Large intestine (tissue), 3 donors: ENCODE data around the gene LCOR. TPM values are rescaled to one million over a fixed set of nuclear protein-coding genes. Genes with fewer than 3 reads are reported as not detected.

Source experiments
- DNase-seq, 2 donors: peaks; one replicate each; pipeline versions ENCODE4 v3.0.0 to v3.0.0-alpha.2; 2013
- H3K27ac ChIP-seq: one replicate; pipeline ENCODE4 v1.5.1; 2013; ENCODE audit warnings: low read length
- H3K27me3 ChIP-seq: 2 replicates; pipeline ENCODE4 v1.6.1; 2013; ENCODE audit warnings: low read length; ENCODE audit not compliant: control insufficient read depth, insufficient read depth
- H3K36me3 ChIP-seq: 2 replicates; pipeline ENCODE4 v1.6.1; 2013; ENCODE audit warnings: low read length; ENCODE audit not compliant: control insufficient read depth, insufficient read depth
- H3K4me1 ChIP-seq: one replicate; pipeline ENCODE4 v1.6.1; 2013; ENCODE audit warnings: low read length; ENCODE audit not compliant: control insufficient read depth, insufficient read depth
- H3K4me3 ChIP-seq: one replicate; pipeline ENCODE4 v1.5.1; 2013; ENCODE audit warnings: low read length
- H3K9me3 ChIP-seq: one replicate; pipeline ENCODE4 v1.6.1; 2013; ENCODE audit warnings: mild to moderate bottlenecking, low read depth, low read length, moderate library complexity; ENCODE audit not compliant: control insufficient read depth
- WGBS: methylation state at CpG from one replicate; pipeline ENCODE4 v1.1.5; 2013; ENCODE audit warnings: low lambda C conversion rate; ENCODE audit not compliant: insufficient coverage; 5-methylcytosine and 5-hydroxymethylcytosine counted together
- polyA plus RNA-seq: library from polyadenylated mRNA; unstranded; fragments of 120-200 nt; gene quantifications from one replicate; pipeline ENCODE4 v1.2.1, GENCODE V29; 2013

Gene LCOR
- polyA plus RNA-seq, 1 donor = 46.1 TPM

DNA sequence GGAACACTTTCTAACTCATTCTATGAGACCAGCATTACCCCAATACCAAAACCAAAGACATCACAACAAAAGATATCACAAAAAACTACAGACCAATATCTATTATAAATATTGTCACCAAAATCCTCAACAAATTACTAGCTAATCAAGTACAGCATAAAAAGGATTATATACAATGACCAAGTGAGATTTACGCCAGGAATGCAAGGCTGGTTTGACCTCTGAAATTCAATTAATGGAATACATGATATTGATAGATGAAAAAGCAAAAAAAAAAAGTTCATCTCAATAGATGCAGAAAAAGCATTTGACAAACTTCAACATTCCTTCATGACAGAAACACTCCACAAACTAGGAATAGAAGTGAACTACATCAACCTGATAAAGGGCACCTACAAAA, 175.3 kb downstream of the LCOR start:
- Histone ChIP-seq H3K27me3 (no peaks in the 10 kb centered on the region), H3K36me3 (no peaks in the 10 kb centered on the region), H3K4me3 (no peak overlapping the region), H3K27ac (no peak overlapping the region), H3K9me3 (peaks cover 12% of the 10 kb centered on the region), H3K4me1 (no peaks in the 10 kb centered on the region)
- no peak for DNase-seq
- WGBS = 83% methylated on average over 1 of the region's 1 CpG

DNA sequence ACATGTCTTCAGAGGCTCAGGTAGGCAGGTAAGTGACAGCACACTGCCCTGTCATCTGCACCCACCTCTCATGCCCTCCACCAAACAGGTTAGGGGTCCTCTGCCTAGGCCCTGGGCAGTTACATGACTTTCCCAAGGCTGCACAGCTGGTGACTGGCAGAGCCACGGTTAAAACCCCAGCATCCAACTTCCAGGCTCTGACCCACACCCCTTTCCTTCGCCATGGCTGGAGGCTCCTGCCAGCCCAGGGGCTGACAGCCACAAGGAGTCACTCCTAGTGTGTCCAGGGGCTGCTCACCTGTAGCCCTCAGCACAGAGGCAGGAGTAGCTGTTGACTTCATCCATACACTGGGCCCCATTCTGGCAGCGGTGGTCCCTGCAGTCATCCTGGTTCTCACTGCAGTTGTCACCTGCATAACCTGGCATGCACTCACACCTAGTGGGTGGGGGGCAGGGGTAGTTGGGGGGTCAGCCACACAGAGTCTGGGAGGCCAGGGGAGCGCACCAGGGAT, 178.7 kb downstream of the LCOR start:
- no peak overlapping the region for H3K4me3 ChIP-seq
- no peaks in the 10 kb centered on the region for H3K36me3 ChIP-seq
- DNase-seq = no peak
- H3K4me1 ChIP-seq = no peaks in the 10 kb centered on the region
- no CpG with 5 or more reads among the region's 4 CpGs for WGBS
- H3K27ac ChIP-seq = no peak overlapping the region
- peaks cover 12% of the 10 kb centered on the region for H3K9me3 ChIP-seq
- H3K27me3 ChIP-seq = no peaks in the 10 kb centered on the region

DNA sequence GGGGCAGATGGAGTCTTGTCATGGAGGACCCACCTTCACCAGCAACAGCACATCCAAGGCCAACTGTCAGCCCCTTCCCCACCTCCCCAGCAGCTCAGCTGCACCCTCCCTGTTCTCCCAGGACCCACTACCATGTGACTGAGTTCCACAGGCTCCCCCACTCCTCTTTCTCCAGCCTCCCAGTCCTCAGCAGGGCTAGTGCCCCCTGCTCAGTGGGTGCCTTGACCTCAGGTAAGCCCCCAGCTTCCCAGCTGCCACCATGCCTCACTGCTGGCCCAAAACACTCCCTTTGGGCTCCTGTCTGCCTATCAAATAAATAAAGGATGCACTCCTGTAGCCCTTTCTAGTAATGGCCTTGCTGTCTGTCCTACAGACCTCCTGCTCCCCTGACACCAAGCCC, 179.3 kb downstream of the LCOR start:
- no peaks in the 10 kb centered on the region for H3K4me1 ChIP-seq
- peaks cover 12% of the 10 kb centered on the region for H3K9me3 ChIP-seq
- H3K27ac ChIP-seq = no peak overlapping the region
- no peak for DNase-seq
- no peaks in the 10 kb centered on the region for H3K27me3 ChIP-seq
- no peak overlapping the region for H3K4me3 ChIP-seq
- H3K36me3 ChIP-seq = no peaks in the 10 kb centered on the region

DNA sequence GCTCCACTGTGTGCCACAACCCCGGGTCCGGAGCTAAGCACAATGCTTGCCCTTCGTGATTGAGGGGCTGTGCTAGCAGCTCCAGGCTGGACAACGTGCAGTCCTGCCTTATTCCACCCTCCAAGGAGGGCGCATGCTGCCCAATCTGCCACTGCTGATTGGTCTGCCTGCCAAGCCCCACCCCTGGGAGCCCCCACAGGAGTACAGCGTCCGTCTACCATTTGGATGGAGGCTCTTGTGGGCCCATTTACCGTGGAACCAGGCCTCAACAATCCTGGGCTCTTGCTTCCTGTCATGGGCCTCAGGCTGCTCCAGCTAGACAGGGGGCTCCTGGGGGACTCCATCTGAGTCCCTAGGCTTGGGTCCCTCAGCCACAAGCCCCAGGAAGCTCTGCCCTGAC, 180.4 kb downstream of the LCOR start:
- H3K36me3 ChIP-seq = no peaks in the 10 kb centered on the region
- no peak overlapping the region for H3K4me3 ChIP-seq
- peaks cover 3% of the 10 kb centered on the region for H3K4me1 ChIP-seq
- H3K27ac ChIP-seq = no peak overlapping the region
- no peaks in the 10 kb centered on the region for H3K27me3 ChIP-seq
- peaks cover 8% of the 10 kb centered on the region for H3K9me3 ChIP-seq
- no CpG with 5 or more reads among the region's 8 CpGs for WGBS
- DNase-seq = no peak

DNA sequence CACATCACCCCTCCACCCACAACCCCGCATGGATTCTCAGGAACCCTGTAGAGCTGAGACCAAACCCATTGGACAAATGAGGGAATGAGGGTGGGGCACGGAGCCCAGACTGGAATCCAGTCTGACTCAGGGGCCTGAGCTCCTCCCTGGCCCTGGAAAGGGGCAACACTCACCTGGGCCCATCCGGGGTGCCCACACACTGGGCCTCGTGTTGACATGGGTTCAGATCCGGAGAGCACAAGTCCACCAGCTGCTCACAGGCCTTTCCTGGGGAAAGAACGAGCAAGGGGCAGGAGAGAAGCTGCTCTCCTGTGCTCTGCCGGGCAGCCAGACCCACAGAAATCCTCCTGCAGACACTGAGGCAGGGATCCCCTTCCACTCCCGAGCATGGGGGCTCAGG, 181.5 kb downstream of the LCOR start:
- Histone ChIP-seq H3K27me3 (no peaks in the 10 kb centered on the region), H3K4me1 (peaks cover 3% of the 10 kb centered on the region), H3K4me3 (no peak overlapping the region), H3K27ac (no peak overlapping the region), H3K9me3 (no peaks in the 10 kb centered on the region), H3K36me3 (no peaks in the 10 kb centered on the region)
- WGBS = no CpG with 5 or more reads among the region's 8 CpGs
- no peak for DNase-seq

DNA sequence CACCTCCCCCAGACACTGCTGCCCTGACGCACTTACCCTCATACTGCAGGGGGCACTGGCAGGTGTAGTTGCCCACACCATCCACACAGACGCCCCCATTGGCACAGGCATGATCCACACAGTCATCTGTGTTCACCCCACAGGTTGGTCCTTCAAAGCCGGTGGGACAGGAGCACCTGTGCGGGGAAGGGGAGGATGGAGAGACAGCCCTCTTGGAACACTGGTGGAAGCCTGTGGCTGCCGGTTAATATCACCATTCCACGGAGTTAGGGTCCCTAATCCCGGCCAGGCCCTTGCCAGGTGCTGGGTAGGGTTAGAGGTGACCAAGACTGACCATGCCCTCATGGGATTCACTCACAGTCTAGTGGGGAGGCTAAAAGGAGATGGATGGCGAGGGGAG, 181.9 kb downstream of the LCOR start:
- DNase-seq = no peak
- no peaks in the 10 kb centered on the region for H3K9me3 ChIP-seq
- H3K4me3 ChIP-seq = no peak overlapping the region
- H3K36me3 ChIP-seq = no peaks in the 10 kb centered on the region
- no peak overlapping the region for H3K27ac ChIP-seq
- WGBS = no CpG with 5 or more reads among the region's 8 CpGs
- H3K27me3 ChIP-seq = no peaks in the 10 kb centered on the region
- peaks cover 3% of the 10 kb centered on the region for H3K4me1 ChIP-seq

DNA sequence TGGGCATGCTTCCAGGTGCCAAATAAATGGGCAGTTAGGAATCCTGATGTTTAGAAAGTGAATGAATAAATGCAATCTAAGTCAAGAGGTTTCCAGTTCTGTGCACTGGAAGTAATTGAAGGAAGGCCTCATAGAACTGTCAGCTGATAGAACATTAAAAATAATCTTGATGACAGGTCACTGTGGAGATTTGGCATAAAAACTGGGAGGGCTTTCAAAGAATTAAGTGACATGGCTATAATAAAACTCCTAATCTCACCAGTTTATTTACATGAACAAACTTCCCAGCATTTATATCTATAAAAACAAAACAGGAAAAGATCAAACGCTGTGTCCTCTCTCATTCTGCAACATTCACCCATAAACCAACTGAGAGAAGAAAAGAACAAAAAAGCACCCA, 183.1 kb downstream of the LCOR start:
- H3K9me3 ChIP-seq = no peaks in the 10 kb centered on the region
- no peak overlapping the region for H3K4me3 ChIP-seq
- DNase-seq = no peak
- no CpG with 5 or more reads among the region's 1 CpG for WGBS
- no peaks in the 10 kb centered on the region for H3K36me3 ChIP-seq
- no peaks in the 10 kb centered on the region for H3K27me3 ChIP-seq
- H3K4me1 ChIP-seq = peaks cover 3% of the 10 kb centered on the region
- no peak overlapping the region for H3K27ac ChIP-seq

DNA sequence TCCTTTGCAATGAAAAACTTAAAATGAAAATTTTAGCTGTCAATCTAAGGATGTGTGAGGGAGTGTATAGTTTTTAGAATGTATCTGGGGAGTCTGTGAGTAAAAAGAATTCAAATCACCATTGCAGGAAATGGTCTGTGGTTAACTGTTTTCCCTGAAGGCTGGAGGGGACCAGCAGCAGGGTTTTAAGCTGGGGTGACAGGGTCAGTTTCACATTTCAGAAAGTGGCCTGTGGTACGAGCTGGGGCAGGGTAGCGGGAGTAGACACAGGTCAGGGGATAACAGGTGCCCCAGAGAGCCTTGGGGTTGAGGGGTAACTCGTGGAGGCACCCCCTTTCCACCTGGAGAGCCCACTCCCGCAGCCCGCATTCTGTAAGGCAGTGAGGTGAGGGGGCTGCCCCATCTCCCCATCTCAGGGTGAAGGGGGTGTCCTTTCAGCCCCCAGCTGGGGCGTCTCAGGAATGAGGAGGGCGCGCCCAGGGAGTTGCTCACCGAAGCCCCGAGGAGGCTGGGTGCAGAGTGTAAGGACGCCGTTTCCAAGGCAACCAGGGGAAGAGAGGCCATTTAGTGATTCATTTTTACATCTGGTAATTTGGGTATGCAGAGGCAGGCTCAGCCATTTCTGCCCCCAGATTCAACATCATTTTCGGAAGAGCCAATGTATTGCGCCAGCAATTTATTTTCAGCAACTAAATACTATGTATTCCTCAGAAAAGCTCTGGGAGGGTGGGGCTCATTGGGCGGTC, 184.8 kb downstream of the LCOR start:
- Histone ChIP-seq H3K9me3 (no peaks in the 10 kb centered on the region), H3K27me3 (no peaks in the 10 kb centered on the region), H3K36me3 (no peaks in the 10 kb centered on the region), H3K27ac (no peak overlapping the region), H3K4me1 (peaks cover 9% of the 10 kb centered on the region), H3K4me3 (no peak overlapping the region)
- no peak for DNase-seq
- no CpG with 5 or more reads among the region's 15 CpGs for WGBS

DNA sequence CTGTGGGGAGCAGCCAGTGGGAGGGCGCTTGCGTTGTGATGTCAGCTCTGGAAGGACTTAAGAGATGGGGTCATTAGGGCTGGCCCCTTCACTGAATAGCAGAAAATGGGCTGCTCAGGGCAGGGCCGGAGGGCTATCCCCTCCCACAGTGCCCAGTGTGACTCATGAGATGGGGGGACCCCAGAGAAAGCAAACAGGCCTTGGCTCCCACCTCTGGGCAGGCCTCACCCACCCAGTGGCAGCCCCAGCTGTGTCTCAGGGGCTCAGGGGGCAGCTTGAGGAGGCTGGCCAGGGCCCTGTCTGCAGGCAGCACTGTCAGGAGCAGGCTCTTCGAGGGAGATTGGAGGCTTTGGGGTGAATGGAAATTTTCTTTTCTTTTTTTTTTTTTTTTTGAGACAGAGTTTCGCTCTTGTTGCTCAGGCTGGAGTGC, 185.4 kb downstream of the LCOR start:
- no peak for DNase-seq
- Histone ChIP-seq H3K27me3 (no peaks in the 10 kb centered on the region), H3K4me3 (no peak overlapping the region), H3K9me3 (no peaks in the 10 kb centered on the region), H3K27ac (no peak overlapping the region), H3K36me3 (no peaks in the 10 kb centered on the region), H3K4me1 (peaks cover 9% of the 10 kb centered on the region)
- no CpG with 5 or more reads among the region's 5 CpGs for WGBS

DNA sequence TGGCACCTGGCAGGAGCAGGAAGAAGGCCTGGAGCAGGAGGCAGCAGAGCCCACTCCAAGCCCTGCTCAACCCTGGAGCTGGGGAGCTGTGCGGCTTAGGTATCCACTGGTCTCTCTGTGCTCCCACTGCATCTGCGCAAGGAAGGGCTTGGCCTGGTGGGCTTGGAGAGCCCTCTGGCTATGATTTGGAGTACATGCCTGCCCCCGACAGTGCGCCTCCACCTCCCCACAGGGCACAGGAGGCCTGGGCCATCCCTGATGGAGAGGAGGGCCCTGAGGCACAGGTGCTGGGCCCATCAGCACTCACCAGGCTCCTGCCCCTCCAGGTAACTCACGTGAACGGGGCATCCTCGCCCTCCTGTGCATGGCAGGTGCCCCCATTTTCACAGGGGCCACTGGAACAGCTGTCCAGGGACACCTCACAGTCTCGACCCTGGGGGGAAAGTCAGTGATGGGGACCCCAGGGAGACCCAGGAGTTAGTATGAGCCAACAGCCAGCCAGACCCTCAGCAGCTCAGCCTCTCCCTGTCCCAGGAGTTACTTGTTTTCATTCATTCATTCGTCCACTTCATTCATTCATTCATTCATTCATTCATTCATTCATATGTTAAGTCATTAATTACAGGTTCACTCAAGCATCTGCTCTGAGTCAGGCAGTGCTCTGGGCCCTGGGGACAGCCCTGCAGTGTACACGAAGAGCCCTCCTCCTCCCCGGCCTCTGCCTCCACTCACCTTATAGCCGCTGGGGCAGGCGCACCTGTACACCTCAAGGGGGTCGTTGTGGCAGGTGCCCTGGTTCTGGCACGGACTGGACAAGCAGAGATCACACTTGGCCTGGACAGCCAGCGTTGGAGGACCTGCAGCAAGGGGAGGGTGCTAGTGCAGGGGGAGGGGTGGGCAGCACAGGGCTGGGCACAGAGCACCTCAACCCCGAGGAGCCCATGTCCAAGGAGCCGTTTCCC, 186.4 kb downstream of the LCOR start:
- 100% methylated on average over 2 of the region's 18 CpGs for WGBS

More for the DNA sequence above, 186.4 kb downstream of the LCOR start:
- Histone ChIP-seq H3K4me3 (no peak overlapping the region), H3K27ac (no peak overlapping the region), H3K9me3 (no peaks in the 10 kb centered on the region), H3K36me3 (no peaks in the 10 kb centered on the region), H3K4me1 (peaks cover 9% of the 10 kb centered on the region), H3K27me3 (no peaks in the 10 kb centered on the region)
- DNase-seq = no peak
